ENCODE results near the gene TBL1Y.
"Not testable (repeated sequence)": the region's sequence is repeated elsewhere in the genome, so short reads cannot be mapped to it uniquely, and the experiment has no call there.

Gene TBL1Y

DNA sequence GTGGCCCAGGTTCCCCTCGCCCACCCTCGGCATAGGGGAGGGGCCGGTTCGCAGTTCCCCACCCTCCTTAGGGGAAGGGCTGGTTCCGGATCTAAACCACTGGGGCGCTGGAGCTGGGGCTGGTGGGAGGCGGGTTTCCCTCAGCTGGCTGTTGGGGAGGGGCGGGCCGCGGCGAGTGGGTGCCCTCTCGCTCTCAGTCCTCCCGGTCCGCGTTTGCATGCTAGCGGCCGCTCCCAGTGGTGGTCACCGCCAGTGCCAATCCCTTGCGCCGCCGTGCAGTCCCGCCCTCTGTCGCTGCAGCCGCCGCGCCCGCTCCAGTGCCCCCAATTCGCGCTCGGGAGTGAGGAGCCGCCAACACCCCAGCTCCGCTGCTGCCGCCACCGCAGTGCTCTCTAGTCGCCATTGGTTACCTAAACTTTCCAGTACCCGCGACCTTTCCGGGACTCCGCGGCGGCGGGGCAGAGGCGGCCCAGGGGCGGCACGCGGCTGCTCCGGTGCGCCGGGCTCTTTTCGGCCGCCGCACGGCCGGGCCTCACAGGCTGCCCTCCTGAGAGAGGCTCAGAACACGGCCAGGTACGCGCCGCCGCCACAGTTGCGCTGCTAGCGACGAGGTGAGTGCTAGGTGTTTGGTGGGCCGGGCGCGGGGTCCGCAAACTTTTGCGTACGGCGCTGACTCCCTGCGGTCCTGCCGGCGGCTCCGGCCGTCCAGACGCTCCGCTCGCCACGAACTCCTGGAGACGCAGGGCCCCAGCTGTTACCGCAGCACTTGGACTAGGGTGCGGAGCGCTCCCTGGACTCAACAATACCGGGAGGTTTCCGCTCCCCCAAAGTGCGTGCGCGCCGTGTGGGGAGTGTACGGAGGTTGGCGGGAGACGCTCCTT lies at the start of gene TBL1Y:
TBL1Y (plus strand) TSS at position 326 of the 881 bp plus-strand sequence. CDS start 114,388 bp downstream, outside the sequence.
- no peak for DNase-seq

DNA sequence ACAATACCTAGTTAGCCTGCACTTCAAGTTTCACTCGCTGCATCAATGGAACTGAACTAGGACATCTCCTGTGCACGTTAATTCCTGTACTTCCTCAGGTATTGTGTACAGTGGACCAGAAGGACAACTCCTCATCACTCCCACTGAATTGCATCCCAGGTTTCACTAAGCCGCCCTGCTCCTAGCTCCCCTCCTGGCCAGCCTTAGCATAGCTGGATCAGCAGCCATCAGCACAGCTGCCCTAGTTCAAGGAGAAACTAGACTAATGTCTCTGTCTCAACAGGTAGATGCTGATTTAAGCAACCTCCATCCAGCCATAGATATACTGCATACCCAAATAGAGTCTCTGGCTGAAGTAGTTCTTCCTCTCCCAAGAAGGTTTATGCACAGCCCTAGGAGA lies 16.0 kb upstream of the TBL1Y start:
- no peak for DNase-seq

DNA sequence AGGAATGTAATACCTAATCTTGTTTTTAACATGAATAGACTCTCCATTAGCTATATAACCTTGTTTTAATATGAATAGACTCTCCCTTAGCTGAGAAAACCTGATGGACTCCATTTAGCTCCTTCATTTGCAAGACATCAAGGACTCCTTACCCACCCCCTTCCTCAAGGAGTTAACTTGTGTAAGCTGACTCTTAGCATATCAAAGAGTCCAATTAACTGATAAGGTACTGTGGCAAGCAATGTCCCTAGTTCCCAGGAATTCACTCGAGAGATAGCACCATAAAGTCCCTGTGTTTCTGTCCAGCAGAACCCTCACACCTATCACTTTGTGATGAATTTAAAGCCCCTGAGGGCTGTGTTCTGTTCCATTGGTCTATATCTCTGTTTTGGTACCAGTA lies 15.3 kb upstream of the TBL1Y start:
- no peak for DNase-seq

DNA sequence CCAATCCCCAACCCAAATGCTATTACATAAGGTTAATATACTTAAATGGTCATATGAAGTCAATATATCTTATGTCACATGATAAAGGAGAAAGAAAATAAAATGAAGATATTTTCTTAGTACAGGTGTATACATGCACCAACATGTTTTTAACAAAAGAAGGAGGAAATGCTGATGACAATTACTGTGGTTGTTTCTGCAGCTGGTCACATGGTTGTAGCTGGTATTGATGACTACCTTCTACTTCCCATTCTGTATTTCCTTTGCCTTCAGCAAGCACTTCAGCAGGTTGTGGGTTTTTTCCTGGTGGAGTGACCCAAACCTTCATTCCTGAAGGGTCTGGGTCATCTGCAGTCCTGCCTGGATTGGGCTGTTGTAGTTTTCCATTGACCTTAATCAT lies 8.4 kb upstream of the TBL1Y start:
- not testable (repeated sequence) for DNase-seq

DNA sequence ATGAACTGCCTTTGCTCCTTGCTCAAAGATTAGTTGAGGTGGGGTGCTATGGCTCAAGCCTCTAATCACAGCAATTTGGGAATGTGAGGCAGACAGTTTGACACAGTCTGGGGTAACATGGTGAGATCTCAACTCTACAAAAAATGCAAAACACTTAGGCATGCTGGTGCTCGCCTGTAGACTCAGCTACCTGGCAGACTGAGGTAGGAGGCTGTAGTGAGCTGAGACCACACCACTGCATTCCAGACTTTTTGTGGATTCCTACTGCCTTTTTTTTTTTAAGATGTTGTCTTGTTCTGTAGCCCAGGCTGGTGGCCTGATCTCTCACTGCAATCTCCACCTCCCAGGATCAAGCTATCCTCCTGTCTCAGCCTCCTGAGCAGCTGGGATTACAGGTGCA lies 2.9 kb upstream of the TBL1Y start:
- no peak for DNase-seq

DNA sequence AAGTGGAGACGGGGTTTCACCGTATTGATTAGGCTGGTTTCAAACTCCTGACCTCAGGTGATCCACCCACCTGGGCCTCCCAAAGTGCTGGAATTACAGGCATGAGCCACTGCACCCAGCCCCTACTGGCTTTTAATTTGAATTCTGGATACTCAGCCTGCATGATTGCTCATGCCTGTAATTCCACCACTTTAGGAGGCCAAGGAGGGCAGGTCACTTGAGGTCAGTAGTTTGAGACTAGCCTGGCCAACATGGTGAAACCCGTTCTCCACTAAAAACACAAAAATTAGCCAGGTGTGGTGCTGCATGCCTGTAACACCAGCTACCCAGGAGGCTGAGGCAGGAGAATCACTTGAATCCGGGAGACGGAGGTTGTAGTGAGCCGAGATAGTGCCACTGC lies 2.5 kb upstream of the TBL1Y start:
- not testable (repeated sequence) for DNase-seq

DNA sequence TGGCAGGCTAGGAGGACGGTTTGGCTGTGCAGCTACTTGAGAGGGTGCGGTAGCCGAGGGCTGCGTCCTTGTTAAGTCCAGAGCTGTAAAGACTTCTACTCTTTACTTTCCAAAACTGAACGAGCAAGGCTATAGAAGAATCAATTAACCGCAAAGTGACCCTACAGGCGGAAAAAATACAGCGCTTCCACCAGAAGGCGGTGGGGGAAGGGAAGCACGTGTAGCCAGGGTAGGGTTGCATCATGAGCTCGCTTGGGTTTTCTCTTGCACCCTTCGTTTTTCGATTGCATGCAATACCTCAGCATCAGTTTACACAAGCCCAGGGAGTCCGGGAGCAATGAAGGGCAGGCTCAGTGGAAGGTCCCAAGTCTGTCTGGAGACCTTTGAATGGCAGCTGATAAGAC lies 1.4 kb upstream of the TBL1Y start:
- DNase-seq: no peak

DNA sequence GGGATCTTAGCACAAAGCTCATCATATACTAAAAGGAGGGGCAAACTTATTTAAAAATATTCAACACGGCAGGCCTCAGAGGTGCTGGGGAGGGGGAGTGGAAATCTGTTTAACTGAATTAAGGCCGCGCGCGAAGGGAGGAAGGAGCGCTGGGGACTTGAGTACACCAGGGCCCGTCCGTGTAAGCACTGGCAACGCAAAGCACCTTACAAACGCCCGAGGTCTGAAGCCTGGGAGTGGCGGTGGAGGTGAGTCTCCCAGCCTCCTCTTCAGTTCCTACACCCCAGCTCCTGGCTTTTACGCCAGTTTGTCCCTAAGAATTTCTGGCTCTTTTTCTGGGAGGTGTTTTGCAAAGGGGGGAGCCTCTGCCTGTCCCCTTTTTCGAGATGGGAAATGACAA lies 641 bp upstream of the TBL1Y start:
- DNase-seq: no peak

DNA sequence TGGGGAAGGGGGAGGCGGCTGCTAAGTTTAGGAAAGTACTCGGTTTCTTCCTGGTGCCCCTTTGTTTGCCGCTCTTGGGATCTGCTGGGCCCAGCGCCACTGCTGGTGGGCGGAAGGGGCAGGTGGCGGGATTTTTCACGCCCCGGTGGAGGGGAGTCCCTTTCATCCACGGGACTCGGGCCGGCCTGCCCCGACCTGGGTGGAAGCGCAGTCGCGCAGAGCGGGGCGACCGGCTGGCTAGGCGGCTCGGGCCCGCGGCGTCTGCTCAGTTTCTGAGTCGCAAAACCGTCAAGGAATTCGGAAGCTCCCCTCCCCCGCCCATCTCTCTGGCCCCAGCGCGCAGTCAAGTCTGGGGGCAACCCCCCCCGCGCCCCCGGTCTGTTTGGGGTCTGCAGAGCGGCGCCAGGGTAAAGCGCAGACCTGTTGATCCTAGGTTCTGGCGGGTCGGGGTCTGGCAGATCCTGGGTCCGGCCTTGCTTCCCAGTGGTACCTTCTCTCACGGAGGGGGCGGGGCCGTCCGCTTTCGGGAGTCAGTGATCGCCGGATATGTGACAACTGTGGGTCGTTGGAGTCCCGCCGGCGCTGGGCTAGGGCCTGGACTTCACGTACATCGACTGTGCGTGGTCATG lies 870 bp downstream of the TBL1Y start, which contains the start of gene AMELY:
AMELY (minus strand) TSS at position 500 of the 629 bp plus-strand sequence. CDS start 39,144 bp downstream, outside the sequence.
- no peak for DNase-seq

DNA sequence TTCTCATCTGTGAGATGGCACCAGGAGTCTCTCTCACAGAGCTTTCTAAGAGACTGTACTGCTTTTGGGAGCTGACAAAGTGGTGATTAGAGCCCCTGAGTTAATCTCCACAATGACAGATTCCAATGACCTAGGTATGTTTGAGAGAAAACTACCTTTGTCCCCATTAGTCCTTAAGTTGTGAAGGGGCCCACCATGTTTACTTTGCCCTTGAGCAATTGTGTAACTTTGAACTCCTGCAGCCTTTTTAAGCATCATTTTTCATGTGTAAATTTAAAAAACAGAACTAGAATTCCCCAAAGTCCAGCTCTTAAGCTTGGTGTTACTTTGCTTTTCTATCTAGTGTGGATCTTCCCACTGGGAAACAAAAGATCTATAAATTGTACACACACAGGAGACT lies 2.9 kb downstream of the TBL1Y start:
- no peak for DNase-seq

DNA sequence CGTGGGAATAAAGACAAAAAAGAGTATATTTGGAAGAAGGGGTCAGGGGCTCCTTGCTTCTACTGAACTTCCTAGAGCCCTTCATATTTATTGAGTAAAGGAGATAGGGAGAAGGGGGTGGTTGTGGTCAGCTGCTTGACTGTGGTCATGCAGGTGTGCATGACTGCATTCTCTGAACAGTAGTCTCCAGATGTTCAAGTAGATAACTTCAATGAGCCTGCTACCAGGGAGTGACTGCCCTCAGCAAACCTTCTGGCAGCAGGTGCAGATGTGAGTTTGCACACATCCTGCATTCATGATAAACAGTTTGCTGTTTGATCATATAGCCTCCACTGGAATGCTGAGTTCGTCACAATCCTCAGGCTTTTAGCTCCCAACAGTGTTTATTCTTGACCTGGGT lies 10.6 kb downstream of the TBL1Y start:
- no peak for DNase-seq

DNA sequence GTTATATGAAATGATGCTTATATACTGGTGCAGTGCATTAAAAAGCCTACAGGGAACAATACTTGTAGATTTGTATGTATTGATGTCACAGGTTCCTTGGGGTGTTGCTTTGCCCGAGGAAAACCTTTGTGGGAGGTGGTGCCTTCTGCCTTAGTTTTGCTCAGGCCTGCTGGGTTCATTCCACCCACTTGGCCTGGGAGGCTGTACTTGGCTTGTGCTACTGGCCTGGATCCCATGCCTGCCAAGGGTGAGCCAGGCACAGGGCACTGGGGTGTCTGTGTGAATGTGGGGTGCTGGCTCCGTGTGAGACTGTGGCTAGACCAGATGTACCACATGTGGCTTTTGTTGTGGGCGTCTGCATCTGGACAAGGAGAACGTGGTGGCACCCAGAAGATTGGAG lies 17.8 kb downstream of the TBL1Y start:
- no peak for DNase-seq

DNA sequence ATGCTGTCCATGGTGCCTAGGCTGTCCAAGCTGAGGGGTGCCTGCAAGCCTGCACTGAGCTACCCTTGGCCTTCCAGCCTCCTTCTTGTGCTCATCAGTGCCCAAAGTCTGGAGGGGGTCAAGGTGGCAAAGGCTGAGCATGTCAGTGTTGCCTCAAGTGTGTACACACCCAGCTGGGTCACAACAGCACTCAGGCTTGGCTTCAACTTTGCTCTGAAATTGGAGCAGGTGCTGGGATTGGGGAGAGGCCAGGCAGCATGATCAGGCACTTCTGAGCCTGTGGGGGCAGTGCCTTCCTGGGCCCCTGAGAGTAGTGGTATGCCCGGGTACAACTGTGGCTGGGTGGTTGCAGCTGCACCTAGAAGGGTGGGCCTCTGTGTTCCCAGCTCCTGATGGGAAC lies 18.7 kb downstream of the TBL1Y start:
- no peak for DNase-seq

DNA sequence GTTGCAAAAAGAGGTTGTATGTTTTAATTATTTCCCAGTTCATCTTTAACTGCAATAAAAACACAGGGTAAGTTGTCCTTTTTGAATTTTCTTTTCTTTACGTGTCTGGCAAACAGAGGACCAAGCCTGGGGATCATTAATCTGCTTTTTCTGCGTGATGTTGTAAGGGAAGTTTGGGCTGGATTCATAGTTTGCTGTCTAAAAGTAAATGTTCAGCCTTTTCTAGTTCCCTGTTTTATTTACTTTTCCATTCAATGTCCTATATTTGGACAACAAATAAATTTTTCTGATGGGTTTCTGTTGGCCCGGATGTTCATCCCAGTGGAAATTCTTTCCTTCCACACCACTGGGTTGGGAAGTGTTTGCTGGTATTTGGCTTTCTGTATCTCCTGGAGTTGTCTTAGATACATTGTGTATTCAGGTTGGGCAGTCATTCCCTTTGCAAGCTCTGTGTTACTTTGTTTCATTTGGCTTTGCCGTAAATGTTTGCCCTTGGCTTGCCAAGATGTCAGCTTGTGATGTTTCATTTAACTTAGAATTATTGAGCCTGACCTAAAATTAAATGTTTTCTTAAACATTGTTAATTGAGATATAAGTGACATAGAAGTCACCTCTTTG lies 21.4 kb downstream of the TBL1Y start:
- DNase-seq: no peak

DNA sequence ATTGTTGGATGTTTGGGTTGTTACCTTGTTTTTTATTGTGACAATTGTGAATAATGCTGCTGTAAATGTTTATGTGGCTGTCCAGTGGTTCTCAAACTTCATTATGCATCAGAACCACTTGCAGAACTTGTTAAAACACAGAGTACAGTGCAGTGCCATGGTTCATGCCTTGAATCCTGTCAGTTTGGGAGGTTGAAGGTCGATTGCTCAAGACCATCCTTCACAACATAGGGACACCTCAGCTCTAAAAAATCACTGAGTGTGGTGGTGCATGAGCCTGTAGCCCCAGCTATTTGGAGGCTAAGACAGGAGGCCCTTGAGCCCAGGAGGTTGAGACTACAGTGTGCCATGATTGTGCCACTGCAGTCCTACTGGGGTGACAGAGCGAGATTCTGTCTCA lies 25.0 kb downstream of the TBL1Y start:
- DNase-seq: no peak

DNA sequence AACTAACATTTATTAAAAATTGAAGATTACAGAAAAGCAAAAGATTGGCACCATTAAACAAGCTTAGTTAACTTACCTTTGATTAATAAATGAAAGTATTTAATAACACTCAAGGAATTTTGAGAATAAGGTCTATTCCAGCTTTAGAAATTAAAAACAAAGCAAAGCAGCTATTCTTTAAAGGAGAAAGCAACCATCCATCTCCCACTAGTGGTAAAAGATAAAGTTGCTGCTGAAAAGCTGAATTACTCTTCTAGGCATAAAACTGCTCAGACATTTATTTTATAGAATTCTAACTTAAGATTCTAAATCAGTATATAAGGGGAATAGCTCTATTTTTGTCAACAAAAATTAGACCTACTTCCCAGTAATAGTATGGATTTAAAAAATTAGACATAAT lies 37.2 kb downstream of the TBL1Y start:
- no peak for DNase-seq

DNA sequence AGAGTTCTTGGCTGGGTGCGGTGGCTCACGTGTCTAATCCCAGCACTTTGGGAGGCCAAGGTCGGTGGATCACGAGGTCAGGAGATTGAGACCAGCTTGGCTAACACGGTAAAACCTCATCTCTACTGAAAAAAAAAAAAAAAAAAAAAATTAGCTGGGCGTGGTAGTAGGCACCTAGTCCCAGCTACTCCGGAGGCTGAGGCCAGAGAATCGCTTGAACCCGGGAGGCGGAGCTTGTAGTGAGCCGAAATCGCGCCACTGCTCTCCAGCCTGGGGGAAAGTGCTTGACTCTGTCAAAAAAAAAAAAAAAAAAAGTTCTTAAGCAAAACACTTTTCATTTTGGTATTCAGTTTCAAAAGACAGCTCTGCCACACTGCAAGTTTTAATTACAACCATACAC lies 37.9 kb downstream of the TBL1Y start:
- DNase-seq: no peak

DNA sequence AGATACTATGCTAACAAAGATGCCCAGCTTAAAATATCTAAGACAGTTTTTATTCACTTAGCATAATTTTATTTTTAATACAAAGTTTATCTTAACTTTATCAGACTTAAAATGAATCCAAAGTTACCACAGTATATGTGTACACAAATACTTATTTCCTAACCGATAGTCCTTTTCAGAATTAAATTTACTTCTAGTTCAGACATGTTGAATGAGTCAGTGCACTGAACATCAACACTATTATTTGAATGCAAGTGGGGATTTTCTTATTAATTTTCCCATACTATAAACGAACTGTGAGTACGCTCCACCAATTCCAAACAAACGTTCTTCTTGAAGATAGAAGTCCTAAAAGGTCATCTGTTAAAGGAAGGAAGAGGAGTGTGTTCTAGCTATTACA lies 39.5 kb downstream of the TBL1Y start:
- DNase-seq: no peak

DNA sequence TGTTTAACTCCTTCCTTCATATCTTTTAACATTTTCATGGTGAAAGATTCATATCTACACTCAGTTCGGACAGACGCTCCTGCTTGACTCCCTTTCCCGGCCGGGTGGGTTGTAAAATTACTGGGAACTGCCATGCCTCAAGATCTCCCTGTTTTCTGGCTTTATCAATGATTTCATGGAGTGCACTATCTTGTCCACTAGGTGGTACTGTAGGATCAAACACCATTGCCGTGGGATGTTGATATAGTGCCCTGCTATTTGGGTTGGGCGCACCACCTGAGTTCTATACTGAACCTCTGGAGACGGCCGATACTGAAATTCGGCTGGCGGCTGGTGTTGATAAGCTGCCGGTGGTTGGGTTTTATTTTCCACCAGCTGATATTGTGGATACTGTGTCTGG lies 54.2 kb downstream of the TBL1Y start:
- DNase-seq: no peak

DNA sequence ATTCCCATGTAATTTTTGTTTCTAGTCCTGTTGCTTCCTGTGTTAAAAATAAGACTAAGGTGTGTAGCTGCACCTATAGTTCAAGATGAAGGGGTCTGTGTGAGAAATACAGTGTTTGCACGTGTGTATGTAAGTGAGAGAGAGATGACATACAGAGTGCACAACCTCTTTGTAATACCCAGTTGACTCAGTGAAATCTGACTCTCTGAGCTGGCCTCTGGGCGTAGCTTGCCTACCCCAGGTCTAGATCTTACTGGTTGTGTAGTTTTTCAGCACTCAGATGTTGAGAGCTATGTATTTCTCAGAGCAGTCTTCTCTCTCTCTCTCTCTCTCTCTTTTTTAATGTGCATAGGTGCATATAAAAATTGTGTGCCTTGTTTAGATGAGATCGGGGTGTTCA lies 56.0 kb downstream of the TBL1Y start:
- no peak for DNase-seq

DNA sequence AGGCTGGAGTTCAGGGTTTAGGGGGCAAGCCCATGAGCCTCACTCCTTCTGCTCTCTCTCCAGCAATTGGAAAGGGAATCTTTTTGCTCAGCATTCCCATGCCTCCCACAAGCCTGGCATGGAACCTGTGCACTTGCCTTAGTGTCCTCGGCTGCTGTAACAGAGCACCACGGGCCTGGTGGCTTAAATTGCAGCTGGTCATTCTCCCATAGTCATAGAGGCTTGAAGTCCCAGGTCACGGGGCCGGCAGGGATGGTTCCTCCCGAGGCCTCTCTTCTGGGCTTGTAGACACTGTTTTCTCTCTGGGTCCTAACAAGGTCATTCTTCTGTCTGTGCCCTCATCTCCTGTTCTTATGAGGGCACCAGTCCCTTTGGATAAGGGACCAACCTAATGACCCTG lies 57.2 kb downstream of the TBL1Y start:
- no peak for DNase-seq

DNA sequence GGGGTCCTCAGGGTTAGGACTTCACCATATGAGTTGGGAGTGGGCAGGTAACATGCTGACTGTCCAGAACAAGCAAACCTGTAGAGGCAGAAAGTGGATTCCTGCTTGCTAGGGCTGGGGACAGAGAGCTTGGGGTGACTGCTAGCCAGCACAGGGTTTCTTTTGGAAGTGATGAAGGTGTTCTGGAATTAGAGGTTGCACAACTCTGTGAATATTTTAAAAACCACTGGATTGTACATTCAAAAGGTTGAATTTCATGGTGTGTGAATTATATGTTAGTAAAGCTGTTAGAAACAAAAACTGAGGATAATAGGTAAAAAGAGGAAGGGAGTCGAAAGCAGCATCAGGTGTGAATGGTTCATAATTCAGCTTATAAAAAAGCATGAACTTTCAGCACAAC lies 57.7 kb downstream of the TBL1Y start:
- no peak for DNase-seq

DNA sequence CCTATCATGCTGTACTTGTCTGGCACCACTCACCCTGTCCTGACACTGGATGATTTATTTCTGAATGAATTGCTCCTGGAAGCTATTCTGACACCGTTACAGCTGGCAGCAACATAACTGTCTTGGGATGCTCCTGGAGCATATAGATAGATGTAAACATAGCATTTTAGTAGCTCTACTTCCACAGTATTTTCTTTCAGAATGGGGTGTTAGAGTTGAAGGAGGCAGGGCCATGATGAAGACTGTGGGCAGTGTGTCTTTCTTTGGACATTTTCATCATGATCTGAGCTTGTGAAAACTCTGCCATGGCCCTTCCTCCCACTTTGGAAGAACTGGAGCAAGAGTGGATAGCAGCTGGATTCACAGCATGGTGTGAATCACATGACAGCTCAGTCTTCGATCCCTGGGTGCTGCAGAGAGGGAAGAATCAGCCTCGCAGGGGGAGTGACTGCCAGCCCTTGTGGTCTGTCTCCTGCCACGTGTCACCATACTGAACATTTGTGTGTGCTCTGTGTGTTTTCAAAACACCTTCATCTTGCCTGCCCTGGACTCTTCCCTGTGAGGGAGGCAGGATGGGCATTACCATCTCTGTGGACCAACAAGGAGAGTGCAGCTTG lies 61.9 kb downstream of the TBL1Y start:
- no peak for DNase-seq

DNA sequence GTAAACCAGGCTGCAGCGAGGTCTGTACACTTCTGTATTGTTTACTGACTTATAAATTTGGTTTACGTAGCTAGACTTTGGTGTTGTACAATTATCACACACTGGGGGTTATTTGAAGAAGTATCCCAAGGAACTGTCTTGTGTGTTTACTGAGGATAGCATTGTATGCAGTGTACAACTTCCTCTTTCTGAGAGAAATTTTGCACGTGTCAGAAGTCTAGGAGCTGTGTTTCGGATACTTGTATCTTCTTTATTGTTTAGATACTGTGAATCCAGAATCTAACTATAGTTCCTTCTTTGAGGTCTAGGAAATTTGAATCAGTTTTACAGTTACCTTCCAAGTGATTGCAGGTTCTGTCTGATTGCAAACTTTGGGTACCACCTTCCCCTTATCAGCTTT lies 64.5 kb downstream of the TBL1Y start:
- DNase-seq: no peak

All from NCI-H1436 (cell line).